C4-2B (cell line): Measurements from ENCODE around the gene CCSER1.

Experiments used
- CTCF ChIP-seq: fragments of 450-650 bp; conservative IDR thresholded peaks from 2 replicates; pipeline ENCODE4 v1.5.1; 2017; ENCODE audit warnings: mild to moderate bottlenecking
- ZFX ChIP-seq: fragments of 450-650 bp; IDR thresholded peaks from 2 replicates; pipeline ENCODE4 v1.6.1; 2017

- no peak for TF ChIP-seq CTCF
- no peak for TF ChIP-seq ZFX
Observed at GRCh38 chr4:90128961-90129495, 1.8 kb downstream of the CCSER1 start.
